Testis (tissue), 2 donors: ENCODE measurements around the gene NUMA1.

Experiments
- POLR2A ChIP-seq: fragments of 450-650 bp; IDR thresholded peaks from one replicate; pipeline ENCODE4 v1.6.1; 2017; ENCODE audit warnings: antibody characterized with exemption, mild to moderate bottlenecking, moderate library complexity
- TF ChIP-seq, protein P1 (sequence below), 3 experiments: fragments of 450-650 bp in 2 of 3; fragments of 200-600 bp in 1 of 3; sonication (generic) in 1 of 3; IDR thresholded peaks; one replicate each; pipeline ENCODE4 v1.5.1; 2016 to 2019; ENCODE audit warnings: antibody characterized with exemption in 3 of 3, mild to moderate bottlenecking in 2 of 3, moderate library complexity in 1 of 3

DNA sequence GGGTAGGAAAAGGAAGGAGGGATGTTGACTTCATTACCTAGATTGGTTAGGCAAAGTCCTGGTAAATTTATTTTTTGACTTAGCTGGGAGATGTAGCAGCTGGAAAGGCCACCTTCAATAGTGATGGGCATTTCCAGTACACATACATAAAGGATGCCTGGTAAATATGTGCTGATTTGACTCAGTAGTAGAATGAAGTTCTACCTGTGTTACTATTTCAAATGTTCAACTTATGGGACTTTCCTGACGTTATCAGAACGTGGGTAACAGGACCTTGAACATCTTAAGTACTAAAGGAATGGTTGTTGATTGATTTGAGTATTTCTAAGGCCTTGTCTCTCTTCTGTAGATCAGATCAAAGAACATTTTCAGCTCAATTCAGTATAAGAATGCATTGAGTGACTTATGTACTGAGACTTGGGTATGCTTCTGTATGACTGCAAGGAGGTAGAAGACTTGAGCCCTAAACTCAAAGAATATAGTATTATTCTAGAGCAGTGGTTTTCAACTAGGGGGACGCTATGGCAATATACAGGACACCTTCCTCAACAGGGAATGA, 124.4 kb downstream of the NUMA1 start:
- TF ChIP-seq, protein P1, sequence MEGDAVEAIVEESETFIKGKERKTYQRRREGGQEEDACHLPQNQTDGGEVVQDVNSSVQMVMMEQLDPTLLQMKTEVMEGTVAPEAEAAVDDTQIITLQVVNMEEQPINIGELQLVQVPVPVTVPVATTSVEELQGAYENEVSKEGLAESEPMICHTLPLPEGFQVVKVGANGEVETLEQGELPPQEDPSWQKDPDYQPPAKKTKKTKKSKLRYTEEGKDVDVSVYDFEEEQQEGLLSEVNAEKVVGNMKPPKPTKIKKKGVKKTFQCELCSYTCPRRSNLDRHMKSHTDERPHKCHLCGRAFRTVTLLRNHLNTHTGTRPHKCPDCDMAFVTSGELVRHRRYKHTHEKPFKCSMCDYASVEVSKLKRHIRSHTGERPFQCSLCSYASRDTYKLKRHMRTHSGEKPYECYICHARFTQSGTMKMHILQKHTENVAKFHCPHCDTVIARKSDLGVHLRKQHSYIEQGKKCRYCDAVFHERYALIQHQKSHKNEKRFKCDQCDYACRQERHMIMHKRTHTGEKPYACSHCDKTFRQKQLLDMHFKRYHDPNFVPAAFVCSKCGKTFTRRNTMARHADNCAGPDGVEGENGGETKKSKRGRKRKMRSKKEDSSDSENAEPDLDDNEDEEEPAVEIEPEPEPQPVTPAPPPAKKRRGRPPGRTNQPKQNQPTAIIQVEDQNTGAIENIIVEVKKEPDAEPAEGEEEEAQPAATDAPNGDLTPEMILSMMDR (IDR thresholded peaks at IDR 0.05) = no peak
- TF ChIP-seq POLR2A = no peak
